Measurements from ENCODE around the gene KRT23. TPM values are rescaled to one million over a fixed set of nuclear protein-coding genes. Genes with fewer than 3 reads are reported as not detected.

The KRT23 gene
- total and polyA plus RNA-seq, 2 of the 13 experiments (the other 11 are each of a cell fraction or from before 2014, with no cell fraction given) = 24.7 to 51.1 TPM

- TF ChIP-seq ZNF639 (CRISPR knock-in tag; conservative IDR thresholded peaks at IDR 0.05) = no peak
- no peak for TF ChIP-seq ZNF431 (CRISPR knock-in tag; IDR thresholded peaks at IDR 0.05; ENCODE audit: borderline replicate concordance, low read depth)
- no peak for TF ChIP-seq ZFP82 (CRISPR knock-in tag; IDR thresholded peaks at IDR 0.05; ENCODE audit: borderline replicate concordance)
- TF ChIP-seq SIN3A (IDR thresholded peaks at IDR 0.05; ENCODE audit: borderline replicate concordance, low read depth, low read length) = no peak
- TF ChIP-seq BORCS8-MEF2B (CRISPR knock-in tag; IDR thresholded peaks at IDR 0.05) = no peak
- TF ChIP-seq HMGXB4 (CRISPR knock-in tag; IDR thresholded peaks at IDR 0.05; ENCODE audit: borderline replicate concordance in 1 of 2, low read depth in 1 of 2) = no peak; a peak in 1 of 4 replicates
- TF ChIP-seq ZNF737 (CRISPR knock-in tag; IDR thresholded peaks at IDR 0.05; ENCODE audit: borderline replicate concordance) = no peak
- no peak for TF ChIP-seq SETDB1 (CRISPR knock-in tag; IDR thresholded peaks at IDR 0.05; ENCODE audit: borderline replicate concordance)
- TF ChIP-seq SP140L (CRISPR knock-in tag; IDR thresholded peaks at IDR 0.05; ENCODE audit: borderline replicate concordance) = no peak
- TF ChIP-seq ZNF224 (CRISPR knock-in tag; IDR thresholded peaks at IDR 0.05) = no peak
- no peak for TF ChIP-seq HNRNPL (IDR thresholded peaks at IDR 0.05; ENCODE audit: low read depth, low read length)
- TF ChIP-seq ZNF136 (CRISPR knock-in tag; IDR thresholded peaks at IDR 0.05; ENCODE audit: low read depth) = no peak
- TF ChIP-seq SP2 (CRISPR knock-in tag; IDR thresholded peaks at IDR 0.05) = no peak
- peak; percentile 27 for TF ChIP-seq PRPF4 (IDR thresholded peaks at IDR 0.05; ENCODE audit: low read depth, low read length, poor library complexity, severe bottlenecking)
- no peak for TF ChIP-seq RFXAP (CRISPR knock-in tag; IDR thresholded peaks at IDR 0.05; ENCODE audit: borderline replicate concordance)
- TF ChIP-seq ZNF143 (CRISPR knock-in tag; IDR thresholded peaks at IDR 0.05) = no peak
- no peak for TF ChIP-seq HNF4G (IDR thresholded peaks at IDR 0.05; ENCODE audit: borderline replicate concordance, low read depth, low read length)
- TF ChIP-seq HNF4G (CRISPR knock-in tag; IDR thresholded peaks at IDR 0.05; ENCODE audit: borderline replicate concordance, low read depth) = no peak
- no peak for TF ChIP-seq FOXM1 (CRISPR knock-in tag; IDR thresholded peaks at IDR 0.05)
- no peak for TF ChIP-seq CHCHD3 (CRISPR knock-in tag; IDR thresholded peaks at IDR 0.05)
- 0 out of 2 replicates have a peak, but pooled peaks have one; percentile 27 for TF ChIP-seq IRF2 (CRISPR knock-in tag; IDR thresholded peaks at IDR 0.05)
- no peak for TF ChIP-seq ZBTB42 (CRISPR knock-in tag; IDR thresholded peaks at IDR 0.05)
- TF ChIP-seq ZNF616 (CRISPR knock-in tag; IDR thresholded peaks at IDR 0.05; ENCODE audit: low read depth) = no peak
- TF ChIP-seq ISX (CRISPR knock-in tag; conservative IDR thresholded peaks at IDR 0.05) = no peak
- TF ChIP-seq CHD2 (IDR thresholded peaks at IDR 0.05; ENCODE audit: low read depth, low read length) = no peak
- TF ChIP-seq ZBTB39 (CRISPR knock-in tag; IDR thresholded peaks at IDR 0.05) = no peak
- TF ChIP-seq HCFC1 (IDR thresholded peaks at IDR 0.05; ENCODE audit: low read depth, low read length) = no peak
These were observed 34.2 kb downstream of the KRT23 start (continued) for GRCh38 chr17:40903129-40903847.
